HG03025 (cell line): ENCODE measurements around the gene CAPZA2.
A peak's percentile ranks its signal among the peaks of the same experiment; 100 is the strongest.
"Not testable (repeated sequence)": the region's sequence is repeated elsewhere in the genome, so short reads cannot be mapped to it uniquely, and the experiment has no call there.

ENCODE experiments used
- ATAC-seq: cut with Tn5 transposase; IDR thresholded peaks from one replicate; pipeline ENCODE4 v1.9.1; 2021; ENCODE audit warnings: mild to moderate bottlenecking, moderate library complexity; ENCODE audit not compliant: unreplicated experiment, low FRiP score

Gene CAPZA2

DNA sequence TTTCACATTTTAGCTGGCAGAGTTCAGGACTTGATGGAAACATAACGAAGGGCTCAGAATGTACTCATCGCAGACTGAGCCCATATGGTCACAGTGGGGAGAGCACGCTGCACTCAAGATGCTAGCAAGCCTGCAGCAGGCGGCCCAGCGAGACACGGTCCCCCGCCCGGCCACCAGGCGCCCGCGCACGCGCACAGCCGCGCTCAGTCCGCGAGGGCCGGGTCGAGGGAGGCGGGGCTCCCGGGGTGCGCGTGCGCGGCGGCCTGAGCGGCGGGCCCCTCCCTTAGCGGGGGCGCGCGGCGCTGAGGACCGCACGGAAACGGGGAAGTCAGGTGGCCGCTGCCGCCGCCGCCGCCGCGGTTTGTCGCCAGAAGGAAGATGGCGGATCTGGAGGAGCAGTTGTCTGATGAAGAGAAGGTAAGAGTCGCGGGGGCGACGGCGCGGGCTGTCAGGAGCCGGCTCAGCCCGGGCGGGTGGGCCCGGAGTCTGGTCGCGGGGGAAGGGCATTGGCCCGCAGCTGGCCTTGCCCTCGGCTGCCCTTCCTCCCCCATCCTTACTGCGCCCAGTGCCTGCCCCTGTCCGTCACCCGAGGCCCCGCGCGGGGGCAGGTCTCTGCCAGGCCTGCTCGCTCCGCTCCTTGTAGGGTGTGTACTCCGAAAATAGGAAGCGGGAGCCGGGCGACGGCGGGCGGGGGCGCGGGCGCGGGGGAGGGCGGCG, at the start of gene CAPZA2:
CAPZA2 (plus strand) TSS at position 354 of the 717 bp plus-strand sequence; CDS start at position 379, 25 bp downstream.
- ATAC-seq, result peak; percentile 86

DNA sequence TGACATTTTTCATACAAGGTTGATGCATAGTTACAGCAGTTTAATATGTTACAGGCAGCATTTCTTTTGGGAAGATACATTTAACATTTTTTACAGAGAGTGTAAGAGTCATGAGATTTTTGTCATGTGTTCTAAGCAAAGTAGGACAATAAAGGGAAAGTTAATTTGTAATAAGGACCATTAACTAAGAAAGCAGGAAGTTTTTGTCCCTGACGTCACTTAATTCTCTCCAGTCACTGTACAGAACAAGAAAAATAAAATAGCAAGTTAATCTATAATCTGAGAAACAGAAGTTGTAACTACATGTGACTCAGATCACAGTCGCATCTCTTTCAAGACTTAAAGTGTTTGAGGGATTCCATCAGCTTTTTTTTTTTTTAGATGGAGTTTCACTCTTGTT, 49.5 kb upstream of the CAPZA2 start:
- no peak for ATAC-seq

DNA sequence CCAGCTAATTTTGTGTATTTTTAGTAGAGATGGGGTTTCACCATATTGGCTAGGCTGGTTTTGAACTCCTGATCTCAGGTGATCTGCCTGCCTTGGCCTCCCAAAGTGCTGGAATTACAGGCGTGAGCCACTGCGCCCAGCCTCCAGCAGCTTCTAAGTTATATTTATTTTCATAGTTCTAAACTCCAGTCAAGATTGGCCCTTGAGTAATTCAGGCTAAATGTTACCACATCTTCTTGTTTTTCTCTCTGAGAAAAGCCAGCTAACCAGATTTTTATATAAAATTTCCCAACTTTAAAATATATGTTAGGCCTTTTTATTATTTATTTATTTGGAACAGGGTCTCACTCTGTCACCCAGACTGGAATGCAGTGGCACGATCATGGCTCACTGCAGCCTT, 49.0 kb upstream of the CAPZA2 start:
- ATAC-seq, result not testable (repeated sequence)

DNA sequence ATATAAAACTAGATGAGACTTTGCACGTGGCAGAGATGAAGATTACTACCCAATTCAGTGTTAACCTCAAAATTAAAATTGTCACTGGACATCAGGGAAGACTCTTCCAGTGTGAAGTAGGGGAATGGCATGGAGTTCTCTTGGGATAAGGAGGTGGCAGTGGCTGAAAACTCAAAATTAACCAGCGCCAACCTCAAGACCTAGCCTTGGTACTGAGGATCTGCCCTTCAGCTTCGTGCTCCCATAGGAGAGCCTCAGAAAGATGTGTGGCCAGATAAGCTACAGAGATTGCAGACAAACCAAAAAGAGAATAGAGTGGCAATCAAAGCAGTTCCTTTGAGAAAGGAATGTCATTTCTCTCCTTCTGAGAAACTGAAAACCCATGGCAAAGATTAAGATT, 47.3 kb upstream of the CAPZA2 start:
- no peak for ATAC-seq

DNA sequence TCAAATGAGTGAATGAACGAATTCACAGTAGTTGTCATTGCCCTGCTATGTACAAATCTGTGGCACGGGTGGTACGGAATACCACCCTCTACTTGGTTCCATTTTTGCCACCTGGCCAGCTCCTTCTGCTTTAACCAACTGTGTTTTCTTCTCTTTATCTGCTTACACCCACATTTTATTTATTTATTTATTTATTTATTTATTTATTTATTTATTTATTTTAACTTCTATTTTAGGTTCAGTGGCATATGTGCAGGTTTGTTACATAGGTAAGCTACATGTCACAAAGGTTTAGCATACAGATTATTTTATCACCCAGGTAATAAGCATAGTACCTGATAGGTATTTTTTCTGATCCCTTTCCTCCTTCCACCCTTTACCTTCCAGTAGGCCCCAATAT, 42.2 kb upstream of the CAPZA2 start:
- no peak for ATAC-seq

DNA sequence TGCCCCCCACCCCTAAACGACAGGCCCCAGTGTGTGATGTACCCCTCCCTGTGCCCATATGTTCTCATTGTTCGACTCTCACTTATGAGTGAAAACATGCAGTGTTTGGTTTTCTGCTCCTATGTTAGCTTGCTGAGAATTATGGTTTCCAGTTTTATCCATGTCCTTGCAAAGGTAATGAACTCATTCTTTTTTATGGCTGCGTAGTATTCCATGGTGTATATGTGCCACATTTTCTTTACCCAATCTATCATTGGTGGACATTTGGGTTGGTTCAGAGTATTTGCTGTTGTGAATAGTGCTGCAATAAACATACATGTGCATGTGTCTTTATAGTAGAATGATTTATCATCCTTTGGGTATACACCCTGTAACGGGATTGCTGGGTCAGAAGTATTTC, 40.7 kb upstream of the CAPZA2 start:
- not testable (repeated sequence) for ATAC-seq

DNA sequence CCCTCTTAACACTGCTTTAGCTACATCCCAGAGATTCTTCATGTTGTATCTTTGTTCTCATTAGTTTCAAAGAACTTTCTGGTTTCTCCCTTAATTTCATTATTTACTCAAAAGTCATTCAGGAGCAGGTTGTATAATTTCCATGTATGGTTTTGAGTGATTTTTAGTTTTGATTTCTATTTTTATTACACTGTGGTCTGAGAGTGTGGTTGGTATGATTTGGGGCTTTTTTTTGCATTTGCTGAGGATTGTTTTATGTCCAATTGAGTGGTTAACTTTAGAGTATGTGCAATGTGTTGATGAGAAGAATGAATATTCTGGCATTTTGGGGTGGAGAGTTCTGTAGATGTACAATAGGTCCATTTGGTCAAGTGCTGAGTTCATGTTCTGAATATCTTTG, 37.9 kb upstream of the CAPZA2 start:
- no peak for ATAC-seq

DNA sequence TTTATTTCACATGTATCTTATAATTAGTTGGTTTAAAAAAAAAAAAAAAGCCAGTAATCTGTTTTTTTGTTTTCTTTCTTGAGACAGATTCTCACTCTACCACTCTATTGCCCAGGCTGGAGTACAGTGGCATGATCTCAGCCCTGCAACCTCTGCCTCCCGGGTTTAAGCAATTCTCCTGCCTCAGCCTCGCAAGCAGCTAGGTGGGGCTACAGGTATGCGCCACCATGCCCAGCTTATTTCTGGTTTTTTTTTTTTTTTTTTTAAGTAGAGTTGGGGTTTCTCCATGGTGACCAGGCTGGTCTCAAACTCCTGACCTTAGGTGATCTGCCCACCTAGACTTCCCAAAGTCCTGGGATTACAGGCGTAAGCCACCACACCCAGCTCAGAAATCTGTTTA, 34.1 kb upstream of the CAPZA2 start:
- ATAC-seq, result no peak

DNA sequence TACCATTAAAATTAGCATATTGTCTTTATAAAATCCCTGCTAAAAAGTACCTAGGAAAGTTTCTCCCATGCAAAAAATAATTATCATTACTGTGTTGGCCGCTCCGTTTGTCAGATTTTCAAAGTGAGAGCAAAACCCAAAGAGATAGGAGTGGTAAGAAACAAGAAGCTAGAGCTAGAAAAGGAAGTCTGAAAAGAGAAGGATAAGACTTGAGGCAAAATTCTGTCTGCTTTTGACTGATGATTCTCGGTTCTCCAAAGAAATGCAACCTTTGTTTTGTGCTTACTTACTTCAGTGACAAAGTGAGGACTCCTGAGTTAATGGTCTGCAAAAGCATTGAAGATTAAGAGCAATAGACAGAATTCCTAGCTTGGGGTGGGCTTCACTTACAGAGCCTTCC, 33.3 kb upstream of the CAPZA2 start:
- no peak for ATAC-seq

DNA sequence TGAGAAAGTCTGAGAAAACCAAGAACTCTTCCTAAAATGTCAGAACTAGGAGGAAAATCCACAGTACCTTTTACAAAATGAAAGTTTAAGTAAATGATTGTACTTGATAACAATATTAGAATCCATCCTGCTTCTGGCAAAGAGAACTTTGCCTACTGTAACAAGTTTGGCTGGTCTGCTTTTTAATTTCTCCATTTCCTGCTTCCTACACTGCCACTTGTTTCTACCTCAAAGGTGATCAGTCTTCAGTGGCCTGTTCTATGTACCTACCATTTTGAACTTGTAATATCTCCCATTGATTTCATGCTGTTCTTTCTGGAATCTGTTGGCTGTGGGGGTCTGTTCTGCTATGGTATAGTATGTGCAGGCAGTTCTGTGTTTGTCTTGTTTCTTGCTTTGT, 32.9 kb upstream of the CAPZA2 start:
- no peak for ATAC-seq

DNA sequence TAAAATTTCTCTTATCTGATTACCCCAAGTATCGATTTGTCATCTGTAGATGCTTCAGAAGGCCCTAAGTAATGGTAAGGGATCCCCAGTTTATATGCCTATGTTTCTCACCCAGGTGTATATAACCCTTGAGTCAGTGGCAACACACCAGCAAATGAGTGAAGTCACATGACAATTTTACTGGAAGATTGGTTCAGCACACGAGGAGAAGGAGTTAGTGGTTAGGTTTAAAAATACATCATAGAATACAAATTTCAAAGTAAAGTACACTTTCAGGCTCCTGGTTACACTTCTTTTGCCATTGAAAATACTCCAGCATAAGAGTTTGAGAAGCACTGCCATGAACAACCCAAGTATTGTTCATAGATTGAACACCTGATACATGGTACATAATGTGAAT, 29.7 kb upstream of the CAPZA2 start:
- no peak for ATAC-seq

DNA sequence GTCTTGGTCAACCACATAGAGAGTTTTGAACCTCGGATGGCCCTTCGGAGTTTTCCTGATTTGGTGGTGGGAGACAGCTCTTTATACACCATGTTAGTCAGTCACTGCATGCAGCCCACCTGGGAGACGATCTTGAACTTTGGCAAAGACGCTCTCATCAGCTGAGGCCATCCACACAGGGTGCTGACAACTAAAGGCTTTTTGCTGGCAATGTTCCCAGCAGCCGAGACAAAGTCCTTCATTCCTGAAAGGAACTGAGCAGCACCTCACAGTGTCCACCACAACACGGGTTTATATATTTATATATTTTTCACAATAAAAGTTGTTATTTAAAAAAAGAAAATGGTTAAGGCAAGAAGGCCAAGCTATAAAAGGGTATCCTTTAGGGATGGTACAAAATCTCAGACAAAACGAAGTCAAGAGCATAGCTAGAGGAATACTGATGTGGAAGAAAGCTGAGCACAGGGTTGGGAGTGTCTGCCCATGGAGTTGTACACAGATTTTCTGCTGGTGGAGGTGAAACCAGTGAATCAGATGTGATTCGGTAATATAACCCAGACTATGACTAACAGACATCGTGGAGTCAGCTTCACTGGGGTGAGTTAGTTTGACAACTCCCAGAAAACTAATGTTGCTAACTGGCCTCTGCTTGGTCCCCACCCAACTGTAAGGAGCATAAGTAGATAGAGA, 27.4 kb upstream of the CAPZA2 start:
- ATAC-seq, result no peak

DNA sequence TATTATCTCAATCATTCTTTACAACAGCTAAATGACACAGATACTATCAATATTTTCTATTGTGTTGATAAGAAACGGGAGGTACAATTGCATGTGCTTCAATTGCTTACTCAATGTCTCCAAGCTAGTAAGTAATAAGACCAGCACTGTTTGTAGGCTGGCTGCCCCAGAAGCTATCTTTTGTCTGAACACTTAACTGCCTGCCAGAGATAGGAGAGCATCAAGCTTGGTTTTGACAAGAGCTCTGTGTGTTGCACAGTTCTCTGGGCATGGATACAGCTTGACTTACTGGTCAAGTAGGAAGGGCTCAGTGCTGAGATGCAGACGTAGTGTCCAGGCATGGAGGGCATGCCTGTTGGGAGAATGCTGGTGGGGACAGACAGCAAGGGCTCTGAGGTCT, 26.3 kb upstream of the CAPZA2 start:
- no peak for ATAC-seq

DNA sequence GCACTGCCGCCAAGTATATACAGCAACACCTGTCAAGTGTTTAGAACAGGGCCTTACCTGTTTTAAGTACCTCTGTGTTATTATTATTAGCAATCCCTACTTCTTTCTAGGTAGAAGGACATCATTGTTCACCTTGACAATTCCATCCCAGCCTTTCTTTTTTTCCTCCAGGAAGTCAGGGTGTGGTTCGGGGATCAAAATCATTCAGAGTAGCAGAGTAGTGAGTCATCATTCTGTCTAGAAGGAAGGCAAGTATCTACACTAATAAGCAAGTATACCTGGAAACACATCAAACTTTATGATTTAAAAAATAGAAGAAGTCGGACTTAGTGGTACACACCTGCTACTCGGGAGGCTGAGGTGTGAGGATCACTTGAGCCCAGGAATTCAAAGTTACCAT, 25.5 kb upstream of the CAPZA2 start:
- no peak for ATAC-seq

DNA sequence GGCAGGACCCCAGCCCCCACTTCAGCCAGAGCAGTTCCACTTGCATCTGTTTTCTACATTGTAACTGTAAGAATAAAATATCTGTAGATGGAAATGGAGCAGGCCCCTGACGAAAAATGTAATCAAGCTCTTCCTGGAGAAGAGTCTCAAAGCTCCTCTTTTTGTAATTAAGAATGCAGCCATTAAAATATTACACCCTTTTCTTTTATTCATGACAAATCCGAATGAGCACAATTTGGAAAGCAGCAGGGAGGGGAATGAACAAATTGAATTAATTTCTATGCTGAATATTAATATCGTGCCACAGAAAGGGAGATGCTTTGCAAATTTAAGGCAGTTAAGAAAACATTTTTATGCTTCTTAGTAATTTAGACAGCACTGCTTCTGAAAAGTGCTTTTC, 24.8 kb upstream of the CAPZA2 start:
- ATAC-seq, result no peak

DNA sequence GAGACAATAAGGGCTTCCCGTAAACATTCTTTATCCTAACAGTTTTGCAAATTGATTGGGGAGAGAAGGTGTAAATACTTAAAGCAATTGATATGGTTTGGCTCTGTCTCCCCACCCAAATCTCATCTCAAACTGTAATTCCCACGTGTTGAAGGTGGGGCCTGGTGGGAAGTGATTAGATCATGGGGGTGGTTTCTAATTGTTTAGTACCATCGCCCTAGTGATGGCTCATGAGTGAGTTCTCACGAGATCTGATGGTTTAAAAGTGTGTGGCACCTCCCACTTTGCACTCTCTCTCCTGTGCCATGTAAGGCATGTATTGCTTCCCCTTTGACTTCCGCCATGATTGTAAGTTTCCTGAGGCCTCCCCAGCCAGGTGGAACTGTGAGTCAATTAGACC, 22.1 kb upstream of the CAPZA2 start:
- ATAC-seq, result no peak

DNA sequence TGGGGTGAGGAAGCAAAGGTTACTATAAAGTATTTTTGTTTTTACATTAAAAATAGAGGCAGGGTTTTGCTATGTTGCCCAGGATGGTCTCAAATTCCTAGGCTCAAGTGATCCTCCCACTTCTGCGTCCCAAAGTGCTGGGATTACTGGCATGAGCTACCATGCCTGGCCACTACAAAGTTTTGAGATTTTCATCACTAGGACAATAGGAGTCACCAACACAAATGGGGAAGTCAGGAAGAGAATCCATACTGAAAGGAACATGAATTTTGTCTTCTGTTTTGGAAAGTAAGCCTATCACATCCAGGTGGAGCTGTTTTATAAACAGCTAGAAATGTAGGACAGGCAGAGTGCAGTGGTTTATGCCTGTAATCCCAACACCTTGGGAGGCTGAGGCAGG, 20.0 kb upstream of the CAPZA2 start:
- no peak for ATAC-seq

DNA sequence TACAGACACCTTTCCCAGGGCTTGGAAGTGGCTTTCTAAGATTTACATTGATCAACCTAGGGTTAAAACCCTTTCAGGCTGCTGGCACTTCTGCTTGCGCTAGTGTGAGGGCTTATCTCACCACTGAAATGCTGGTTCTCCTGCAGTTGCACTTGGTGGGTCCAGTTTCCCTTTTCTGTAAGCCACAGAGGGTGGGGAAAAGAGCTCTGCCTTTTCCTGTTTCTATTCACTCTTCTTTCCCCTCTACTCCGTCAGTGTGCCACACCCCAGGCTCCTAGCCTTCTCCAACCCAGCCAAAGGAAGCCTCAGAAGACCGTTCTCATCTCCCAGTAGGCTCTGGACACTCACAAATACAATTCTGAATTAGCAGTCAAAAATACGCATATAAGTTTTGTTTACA, 19.0 kb upstream of the CAPZA2 start:
- no peak for ATAC-seq

DNA sequence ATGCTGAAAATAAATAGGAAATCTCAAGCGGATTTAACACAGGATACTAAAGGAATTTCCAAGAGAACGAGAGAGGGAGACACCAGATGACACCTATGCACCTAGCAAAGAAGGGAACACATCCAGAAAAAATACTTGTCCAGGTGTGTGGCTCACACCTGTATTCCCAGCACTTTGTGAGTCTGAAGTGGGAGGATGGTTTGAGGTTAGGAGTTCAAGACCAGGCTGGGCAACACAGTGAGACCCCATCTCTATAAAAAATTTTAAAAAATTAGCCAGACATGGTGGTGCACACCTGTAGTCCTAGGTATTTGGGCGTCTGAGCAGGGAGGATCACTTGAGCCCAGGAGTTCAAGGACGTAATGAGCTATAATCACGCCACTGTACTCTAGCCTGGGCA, 11.2 kb upstream of the CAPZA2 start:
- ATAC-seq, result no peak

DNA sequence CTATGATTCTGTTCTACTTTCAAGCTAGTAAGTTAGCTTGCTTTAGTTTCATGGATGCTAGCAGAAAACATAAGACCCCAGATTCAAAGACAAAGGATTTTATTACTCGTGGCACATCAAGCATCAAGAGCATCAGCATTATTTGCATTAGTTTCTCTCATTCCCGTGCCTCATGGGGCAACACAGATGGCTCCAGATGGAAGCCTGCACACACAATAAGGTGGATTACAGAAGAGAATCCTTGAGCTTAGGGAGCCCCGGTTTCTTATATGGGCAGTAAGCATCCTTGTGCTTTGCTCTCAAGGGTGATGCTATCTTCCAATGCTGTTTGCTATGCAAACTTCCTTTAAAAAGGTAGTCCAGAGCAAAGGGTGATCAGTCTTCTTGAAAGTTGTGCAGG, 10.7 kb upstream of the CAPZA2 start:
- no peak for ATAC-seq

DNA sequence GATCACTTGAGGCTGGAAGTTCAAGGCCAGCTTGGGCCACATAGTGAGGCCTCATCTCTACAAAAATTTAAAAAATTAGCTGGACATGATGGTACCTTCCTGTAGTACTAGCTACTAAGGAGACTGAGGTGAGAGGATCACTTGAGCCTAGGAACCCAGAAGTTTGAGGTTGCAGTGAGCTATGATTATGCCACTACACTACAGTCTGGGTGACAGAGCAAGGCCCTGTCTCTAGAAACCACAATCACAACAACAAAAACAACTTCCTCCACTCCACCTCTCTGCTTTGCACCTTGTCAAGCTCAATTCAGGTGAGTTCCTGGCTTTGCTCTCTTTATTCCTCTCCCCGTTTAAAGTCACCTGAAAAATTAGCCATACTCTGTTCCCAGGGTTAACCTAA, 8.3 kb upstream of the CAPZA2 start:
- ATAC-seq, result no peak

DNA sequence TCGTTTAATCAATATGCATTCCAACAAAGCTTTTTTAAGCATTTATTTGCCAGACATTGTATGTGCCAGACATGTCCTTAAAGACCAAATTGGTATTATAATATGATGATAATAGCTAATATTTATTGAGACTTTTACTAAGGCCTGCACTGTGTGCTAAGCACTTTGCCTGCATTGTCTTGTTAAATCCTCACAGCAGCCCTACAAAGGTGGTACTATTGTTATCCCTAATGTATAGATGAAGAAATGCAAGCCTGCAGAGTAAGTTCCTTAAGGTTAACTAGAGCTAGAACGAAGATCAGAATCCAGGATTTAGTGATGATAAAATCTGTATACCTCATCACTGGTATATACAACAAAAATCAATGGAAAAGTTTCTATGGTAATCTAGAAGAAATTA, 5.3 kb upstream of the CAPZA2 start:
- no peak for ATAC-seq
